ENCODE measurements around the gene DDX23.
A peak's percentile ranks its signal among the peaks of the same experiment; 100 is the strongest.
"Not testable (repeated sequence)": the region's sequence is repeated elsewhere in the genome, so short reads cannot be mapped to it uniquely, and the experiment has no call there.

The DDX23 gene

DNA sequence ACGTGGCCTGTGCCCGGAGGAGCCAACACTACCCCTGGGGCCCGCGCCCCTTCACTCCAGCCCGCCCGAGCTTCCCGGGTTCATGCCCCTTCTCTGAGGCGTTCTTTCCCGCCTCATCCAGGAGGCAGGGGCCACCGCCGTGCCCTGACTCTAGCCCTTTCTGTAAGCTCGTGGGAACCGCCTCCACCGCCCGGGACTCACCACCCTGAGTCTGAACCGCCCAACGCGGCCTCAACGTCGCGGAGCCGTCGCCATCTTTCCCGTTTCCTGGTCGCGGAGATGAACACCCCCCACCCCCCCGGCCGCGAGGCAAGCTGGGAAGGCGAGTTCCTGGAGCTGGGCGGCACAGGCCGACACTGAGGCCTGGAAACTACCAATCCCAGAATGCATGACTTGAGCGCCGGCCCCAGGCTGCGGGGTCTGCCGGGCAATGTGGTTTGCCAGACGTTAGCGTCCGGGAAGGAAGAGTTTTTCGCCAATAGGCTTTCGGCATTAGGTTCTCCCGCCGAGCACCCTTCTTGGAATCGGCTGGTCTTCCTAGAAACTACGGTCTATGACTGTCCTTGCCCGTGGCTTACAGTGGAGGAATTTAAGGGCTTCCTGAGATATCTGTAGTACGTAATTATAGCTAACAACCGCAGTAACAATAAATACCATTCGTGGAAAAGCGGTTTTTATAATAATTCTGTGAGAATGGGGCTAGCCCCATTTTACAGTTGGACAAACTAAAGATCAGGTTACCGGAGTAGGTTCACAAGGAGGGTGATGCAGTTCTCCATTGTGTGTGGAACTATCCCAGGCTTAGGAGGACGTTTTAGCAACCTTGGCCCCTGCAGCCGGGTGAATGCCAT is at the start of gene DDX23:
Gene DDX23 (minus strand): TSS at position 281 of the 851 bp plus-strand sequence. CDS start 6,381 bp downstream, outside the sequence.
- peak; percentile 97 for DNase-seq (ENCODE audit: low spot score)

DNA sequence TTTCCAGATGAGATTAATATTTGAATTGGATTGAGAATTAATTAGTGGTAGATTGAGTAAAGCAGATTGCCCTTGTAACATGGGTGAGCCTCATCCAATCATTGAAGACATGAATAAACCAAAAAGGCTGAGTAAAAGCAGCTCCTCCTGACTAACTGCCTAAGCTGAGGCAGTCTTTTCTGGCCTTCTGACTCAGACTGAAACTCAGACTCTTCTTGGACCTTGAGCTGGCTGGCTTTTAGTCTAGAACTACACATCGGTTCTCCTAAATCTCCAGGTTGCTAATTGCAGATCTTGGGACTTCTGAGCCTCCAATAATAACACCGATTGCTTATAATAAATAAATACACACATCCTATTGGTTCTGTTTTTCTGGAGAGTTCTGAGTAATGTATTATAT is 49.3 kb upstream of the DDX23 start:
- DNase-seq (ENCODE audit: low spot score), result no peak

- DNase-seq (ENCODE audit: low spot score), result no peak
Observed at GRCh38 chr12:48899651-48900050, 47.7 kb upstream of the DDX23 start.

GRCh38 chr12:48894271-48894670 is 42.3 kb upstream of the DDX23 start:
- DNase-seq (ENCODE audit: low spot score), result no peak

DNA sequence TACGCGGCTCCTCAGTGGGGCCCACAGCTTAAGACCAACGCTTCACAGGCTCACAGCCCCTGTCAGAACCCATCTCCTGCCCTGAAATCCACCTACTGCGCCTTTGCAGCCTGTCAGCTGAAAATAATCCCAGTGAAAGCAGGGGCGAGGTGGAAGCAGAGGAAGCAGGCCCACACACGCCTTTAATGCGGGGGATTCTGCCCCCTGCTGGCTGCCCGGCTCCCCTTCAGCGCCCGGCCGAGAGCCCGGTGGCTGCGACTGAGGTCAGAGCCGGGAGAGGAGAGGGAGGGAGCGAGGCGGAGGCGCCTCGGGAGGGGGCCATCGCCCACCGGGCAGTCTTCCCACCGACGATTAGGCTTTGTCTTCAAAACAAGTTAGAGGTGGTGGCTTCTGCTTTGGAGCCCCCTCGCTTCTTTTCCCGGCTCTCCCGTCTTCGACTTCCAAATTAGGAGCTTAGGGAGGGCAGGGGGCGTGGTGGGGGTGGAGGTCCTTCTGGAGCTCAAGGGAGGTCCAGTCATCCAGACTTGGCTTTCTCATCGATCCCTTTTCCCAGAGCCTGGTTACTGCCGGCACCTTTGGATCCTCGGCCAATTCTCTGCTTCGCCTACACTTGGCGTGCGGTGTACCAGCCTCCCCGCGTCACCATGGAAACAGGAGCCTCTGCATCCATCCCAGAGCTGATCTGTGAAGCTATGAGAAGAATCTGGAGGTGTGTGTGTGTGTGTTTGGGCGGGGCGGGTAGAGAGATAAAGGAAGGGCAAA is 38.9 kb upstream of the DDX23 start:
- peak; percentile 73 for DNase-seq (ENCODE audit: low spot score)

GRCh38 chr12:48889679-48890078 is 37.7 kb upstream of the DDX23 start:
- no peak for DNase-seq (ENCODE audit: low spot score)

- DNase-seq (ENCODE audit: low spot score), result no peak
Observed at GRCh38 chr12:48883305-48884161, 31.6 kb upstream of the DDX23 start.

DNA sequence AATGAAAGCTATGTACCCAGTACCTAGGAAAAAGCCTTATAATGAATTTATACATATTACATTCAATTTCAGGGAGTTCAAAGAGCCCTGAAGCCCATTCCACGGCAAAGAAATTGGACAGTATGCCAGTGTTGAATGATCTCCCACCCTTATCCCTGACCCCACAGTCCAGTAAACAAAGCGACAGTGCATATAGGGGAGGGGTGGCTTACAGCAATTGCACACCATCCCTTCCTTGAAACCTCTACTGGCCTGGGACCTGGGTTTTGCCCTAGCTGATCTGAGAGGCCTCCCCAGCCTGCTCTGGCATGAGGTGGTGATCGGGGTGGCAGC is 31.0 kb upstream of the DDX23 start:
- no peak for DNase-seq (ENCODE audit: low spot score)

GRCh38 chr12:48882315-48882687 is 30.3 kb upstream of the DDX23 start:
- DNase-seq (ENCODE audit: low spot score), result no peak

GRCh38 chr12:48881686-48882314 is 29.8 kb upstream of the DDX23 start:
- DNase-seq (ENCODE audit: low spot score), result no peak

GRCh38 chr12:48880647-48881046 is 28.7 kb upstream of the DDX23 start:
- no peak for DNase-seq (ENCODE audit: low spot score)

DNA sequence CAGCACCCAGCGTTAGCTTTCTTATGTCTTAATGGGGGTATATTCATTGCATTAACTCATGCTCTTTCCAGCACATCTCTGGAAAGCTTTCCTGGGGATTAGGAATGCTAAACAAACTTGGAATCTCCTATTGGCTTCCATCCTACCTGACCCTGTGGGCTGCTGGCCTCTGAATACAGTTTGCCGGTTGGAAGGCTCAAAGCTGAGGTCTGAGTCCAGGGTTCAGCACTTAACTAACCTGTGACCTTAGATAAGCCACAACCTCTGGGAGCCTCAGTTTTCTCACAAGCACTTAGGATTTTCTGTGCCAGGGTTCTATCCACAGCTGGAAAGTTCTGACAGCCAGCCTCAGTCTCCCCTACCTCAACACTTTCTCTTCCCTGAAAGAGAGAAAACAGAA is 26.6 kb upstream of the DDX23 start:
- DNase-seq (ENCODE audit: low spot score), result no peak

DNA sequence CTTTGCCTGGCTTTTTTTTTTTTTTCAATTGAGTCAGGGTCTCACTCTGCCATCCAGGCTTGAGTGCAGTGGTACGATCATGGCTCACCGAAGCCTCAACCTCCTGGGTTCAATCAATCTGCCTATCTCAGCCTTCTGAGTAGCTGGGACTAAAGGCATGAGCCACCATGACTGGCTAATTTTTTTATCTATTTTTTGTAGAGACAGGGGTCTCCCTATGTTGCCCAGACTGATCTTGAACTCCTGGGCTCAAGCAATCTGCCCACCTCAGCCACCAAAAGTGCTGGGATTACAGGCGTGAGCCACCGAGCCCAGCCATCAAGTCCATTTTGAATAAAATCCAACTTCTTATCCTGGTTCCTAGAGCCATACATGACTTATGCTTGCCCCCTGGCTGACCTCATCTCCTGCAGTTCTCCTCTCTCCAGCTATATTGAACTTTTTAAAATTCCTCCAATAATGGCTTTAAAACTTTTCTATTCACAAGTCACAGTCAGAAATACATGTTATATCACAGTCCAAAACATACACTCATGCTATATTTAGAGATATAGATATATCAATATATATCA is 24.1 kb upstream of the DDX23 start:
- DNase-seq (ENCODE audit: low spot score), result no peak

- not testable (repeated sequence) for DNase-seq (ENCODE audit: low spot score)
Observed at GRCh38 chr12:48873534-48873933, 21.6 kb upstream of the DDX23 start.

GRCh38 chr12:48873096-48873495 is 21.1 kb upstream of the DDX23 start:
- DNase-seq (ENCODE audit: low spot score), result no peak

DNA sequence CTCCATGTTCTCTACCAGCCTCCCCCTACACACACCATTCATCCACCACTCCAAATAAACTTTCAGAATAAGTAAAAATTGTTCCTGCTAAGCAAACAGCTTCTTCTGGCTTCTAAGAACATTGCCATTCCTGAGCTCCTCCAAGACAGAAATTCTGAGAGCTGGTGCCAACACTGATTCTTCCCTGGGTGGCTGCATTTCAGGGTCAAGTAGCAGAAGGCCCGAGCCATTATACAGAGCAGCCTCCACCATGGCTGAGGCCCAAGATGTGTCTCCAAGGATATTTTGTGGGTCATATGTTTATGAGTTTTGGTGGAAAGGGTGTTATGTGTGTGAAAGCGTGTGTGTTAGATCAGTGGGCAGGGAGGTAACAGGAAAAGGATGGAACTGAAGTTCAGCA is 17.2 kb upstream of the DDX23 start:
- DNase-seq (ENCODE audit: low spot score), result no peak

GRCh38 chr12:48868451-48868850 is 16.5 kb upstream of the DDX23 start:
- DNase-seq (ENCODE audit: low spot score), result no peak

DNA sequence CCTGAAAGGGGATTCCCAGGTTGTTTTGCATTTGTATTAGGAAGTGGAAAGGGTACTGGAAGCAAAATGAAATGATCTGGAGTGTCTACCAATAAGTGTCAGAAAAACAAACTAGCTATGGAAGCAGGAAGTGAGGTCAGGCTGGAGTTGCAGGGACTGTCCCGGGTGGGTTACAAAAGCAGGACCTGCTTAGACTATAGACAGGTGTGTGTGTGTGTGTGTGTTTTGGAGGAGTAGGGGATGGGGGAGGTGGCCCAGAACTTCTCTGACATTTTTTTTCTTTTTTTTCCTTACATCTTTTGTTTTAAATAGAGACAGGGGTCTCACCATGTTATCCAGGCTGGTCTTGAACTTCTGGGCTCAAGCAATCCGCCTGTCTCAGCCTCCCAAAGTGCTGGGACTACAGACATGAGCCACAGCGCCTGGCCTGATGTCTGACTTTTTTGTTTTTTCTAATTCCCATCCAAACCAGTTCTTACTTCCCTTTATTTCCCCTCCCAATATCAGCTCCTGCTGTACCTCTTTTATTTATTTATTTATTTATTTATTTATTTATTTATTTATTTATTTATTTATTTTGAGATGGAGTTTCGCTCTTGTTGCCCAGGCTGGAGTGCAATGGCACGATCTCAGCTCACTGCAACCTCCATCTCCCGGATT is 14.2 kb upstream of the DDX23 start:
- no peak for DNase-seq (ENCODE audit: low spot score)

DNA sequence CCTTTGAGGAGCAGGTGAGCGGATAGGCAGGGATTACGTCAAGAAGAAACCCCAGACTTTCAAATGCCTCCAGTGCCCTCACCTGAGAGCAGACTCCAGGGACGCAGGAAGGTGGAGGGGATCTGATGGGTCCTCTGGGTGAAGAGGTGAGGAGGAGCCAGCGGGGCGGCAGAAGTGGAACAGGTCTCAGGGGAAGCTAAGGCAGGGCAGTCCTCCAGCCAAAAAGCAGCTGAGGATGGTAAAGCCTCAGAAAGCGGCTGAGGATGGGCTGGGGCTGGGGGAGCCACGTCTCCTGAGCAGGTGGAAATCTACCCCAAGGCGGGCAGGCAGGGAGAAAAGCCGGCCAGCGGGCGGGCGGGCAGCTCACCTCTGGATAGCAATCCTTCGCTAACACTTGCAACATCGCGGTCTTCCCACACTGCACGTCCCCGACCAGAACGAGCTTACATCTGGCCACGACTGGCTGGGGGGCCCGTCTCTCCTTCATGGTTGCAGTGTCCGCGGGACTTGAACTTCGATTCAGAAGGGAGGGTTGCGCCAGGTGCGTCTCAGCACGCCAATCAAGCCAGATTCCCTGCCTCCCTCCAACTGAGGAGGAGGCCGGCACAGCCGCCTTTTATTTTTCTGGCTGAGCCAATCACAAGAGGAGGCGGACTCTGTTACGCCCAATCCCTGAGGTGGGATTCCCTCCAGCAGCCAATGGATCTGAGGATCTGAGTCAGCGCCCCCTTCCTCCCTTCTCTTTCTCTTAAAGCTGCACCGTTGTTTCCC is 13.5 kb upstream of the DDX23 start, which contains the start of gene RND1:
Gene RND1 (minus strand): TSS at position 590 of the 771 bp plus-strand sequence. CDS start 103 bp downstream, at position 487.
- peak; percentile 93 for DNase-seq (ENCODE audit: low spot score)

DNA sequence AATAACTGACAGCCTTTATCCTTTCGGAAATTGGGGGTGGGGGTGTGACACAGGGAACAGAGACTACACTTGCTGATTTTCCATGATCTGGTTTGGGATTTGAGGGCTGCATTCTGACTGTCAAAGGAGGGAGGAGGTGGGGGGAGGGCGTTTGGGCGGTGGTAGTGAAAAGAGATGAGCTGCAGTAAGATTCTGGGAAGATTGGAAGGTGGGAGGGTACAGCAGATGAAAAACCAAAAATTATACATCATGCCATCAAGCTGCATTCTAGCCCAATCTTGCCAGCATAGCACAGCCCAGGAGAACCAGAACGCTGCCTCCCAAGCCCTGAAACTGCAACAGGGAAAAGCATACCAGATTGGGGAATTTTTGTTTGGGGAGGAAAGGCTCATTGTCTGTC is 11.3 kb upstream of the DDX23 start:
- no peak for DNase-seq (ENCODE audit: low spot score)
